HG03045 (cell line): ENCODE results near the gene ACBD6.

Source experiments
- ATAC-seq: cut with Tn5 transposase; IDR thresholded peaks from one replicate; pipeline ENCODE4 v1.9.1; 2021; ENCODE audit warnings: mild to moderate bottlenecking, moderate library complexity; ENCODE audit not compliant: unreplicated experiment

ACBD6 gene

DNA sequence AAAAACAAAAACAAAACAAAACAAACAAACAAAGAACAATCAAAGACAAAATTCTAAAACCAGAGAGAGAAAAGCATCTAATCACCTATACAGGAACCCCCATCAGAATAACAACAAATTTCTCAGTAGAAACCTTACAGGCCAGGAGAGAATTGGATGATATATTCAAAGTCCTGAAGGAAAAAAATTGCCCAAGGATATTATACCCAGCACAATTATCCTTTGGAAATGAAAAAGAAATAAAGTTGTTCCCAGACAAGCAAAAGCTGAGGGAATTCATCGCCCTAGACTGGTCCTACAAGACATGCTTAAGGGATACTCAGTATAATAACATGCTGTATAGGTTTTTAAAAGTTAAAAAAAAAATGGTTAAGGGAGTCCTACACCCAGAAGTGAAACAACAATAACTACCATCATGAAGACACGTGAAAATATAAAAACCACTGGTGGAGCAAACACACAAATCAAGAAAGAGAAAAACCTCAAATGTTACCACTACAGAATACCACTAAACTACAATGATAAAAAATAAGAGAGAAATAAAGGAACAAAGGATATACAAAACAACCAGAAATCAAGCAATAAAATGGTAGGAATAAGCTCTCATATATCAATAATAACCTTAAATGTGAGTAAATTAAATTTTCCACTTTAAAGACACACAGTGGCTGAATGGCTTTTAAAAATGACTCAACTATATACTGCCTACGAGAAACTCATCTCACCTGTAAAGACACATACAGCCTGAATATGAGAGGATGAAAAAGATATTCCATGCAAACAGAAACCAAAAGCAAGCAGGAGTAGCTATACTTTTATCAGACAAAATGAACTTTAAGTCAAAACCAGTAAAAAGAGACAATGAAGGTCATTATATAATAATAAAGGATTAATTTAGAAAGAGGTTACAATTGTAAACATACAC, 121.9 kb downstream of the ACBD6 start:
- no peak for ATAC-seq

DNA sequence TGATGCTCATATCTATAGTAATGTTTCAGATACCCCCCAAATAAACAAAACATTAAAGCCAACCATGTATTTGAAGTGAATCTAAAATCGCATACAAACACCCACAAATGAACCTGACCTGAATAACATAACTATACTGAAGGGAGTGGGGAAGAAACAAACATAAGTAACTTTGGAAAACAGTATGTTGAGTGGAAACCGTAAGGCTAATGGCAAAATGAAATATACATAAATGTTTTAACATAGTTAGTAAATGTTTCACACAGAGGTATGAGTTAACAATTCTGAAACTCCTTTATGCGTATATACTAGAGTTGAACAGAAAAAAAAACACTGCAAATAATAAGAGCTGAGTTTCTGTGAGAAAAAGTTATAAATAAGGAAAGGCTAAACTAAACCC, 125.6 kb downstream of the ACBD6 start:
- no peak for ATAC-seq

DNA sequence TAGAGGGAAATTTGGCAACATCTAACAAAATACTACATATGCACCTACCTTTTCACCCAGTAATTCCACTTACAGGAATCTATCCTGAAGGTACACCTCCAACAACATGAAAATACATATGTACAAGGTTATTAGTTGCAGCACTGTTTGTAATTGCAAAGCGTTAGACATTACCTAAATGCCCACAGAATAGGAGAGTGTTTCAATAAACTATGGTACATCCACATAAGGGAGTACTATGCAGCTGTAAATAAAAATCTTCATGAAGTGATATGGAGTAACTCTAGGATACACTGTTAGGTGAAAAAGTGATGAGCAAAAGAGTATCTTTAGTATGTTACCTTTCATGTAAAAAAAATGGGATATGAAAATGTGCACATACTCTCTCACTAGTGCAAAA, 126.1 kb downstream of the ACBD6 start:
- ATAC-seq: no peak

DNA sequence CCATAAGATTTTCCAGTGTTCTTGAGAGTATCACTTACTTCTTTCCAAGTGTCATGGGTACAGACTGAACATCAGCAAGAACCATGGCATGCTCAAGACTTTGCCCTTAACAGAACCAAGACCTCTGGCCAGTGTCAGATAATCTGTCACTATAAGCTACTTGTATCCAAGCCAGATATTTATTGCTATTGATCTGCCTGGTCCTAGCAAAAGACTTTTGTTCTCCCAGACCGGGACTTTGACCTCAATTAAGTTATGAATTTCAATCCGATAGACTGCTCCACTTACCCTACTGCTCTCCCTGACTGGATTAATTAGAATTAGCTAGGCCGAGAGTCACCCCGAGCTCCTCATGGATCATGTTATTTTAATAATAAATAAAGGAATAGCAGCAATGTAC, 129.6 kb downstream of the ACBD6 start:
- ATAC-seq: no peak

DNA sequence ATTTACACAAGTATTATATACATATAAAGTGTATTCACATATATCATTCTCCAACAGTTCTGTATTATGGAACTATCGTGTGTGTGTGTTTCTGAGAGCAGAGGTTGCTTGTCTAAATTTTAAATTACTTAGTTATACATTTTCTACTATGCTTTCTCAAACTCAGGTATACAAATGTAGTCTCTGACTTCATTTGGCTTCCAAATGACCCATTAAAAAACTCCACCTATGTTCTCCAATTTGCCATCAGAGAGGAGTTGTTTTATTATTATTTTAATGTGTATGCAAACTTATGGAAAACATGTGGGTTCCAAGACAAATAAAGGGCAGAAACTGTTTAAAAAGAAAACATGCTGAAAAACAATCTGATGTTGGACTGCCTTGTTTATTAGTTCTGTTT, 131.8 kb downstream of the ACBD6 start:
- ATAC-seq: no peak

DNA sequence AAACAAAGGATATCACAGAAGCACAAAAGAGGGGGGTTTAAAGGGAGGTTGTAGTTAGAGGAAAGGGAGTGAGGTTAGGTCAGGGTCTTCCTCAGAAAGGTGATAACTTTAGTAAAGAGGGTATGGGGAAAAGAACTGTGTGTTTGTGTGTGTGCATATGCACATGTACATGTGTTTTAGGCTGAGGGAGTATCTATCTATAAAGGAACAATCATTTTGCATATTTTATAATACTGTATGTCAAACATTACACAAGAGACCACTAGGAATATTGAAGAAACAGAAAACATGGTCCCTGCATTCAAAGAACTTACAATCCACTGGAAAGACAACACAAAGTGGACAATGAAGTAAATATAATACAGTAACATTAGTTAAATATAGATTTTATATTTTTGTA, 132.2 kb downstream of the ACBD6 start:
- no peak for ATAC-seq

DNA sequence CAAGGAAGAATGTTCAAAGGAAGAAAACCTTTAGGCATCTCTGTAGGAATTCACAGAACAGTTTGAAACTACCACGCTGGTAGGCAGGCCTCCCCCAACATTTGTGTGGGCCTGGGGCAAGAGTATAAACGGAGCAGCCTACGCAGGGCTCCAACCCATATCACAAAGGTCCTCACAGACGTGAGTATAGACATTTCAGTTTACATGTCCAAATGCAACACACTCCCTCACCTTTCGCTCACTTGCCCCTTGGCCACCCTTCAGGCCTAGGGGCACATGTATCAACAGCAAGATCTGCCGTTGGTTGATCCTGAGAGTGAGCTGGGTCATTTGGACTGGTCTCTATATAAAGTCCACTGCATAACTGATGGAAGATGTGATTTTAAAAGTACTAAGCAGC, 133.3 kb downstream of the ACBD6 start:
- no peak for ATAC-seq

DNA sequence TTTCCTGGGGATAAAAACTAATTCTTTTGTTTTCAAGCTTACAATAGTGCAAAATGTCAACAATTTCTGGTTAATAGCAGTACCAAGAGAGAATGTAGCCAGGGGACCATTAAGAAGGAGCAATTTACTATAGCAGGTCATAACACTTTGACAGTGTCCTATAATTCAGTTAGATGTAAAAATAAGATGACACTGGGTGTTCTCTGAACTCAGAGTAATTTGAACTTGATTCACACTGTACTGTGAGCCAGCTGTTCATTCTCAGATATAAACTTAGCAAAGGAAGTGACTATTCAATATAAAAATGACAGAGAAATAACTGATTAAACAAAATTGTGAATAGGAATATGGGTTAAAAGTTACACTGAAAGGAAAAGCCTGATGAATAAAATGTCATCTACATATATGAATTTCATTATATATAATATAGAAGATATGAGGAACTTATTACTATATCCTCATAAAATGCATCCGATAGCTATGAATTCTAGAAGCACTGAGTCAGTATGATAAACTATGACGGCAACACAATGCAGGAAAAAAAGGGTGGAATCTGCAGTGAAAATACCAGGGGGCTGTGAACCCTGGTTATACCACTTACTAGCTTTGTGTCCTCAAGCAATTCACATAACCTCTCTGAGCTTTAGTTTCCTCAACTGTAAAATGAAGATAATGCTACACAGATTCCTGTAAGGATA, 135.9 kb downstream of the ACBD6 start:
- ATAC-seq: no peak

DNA sequence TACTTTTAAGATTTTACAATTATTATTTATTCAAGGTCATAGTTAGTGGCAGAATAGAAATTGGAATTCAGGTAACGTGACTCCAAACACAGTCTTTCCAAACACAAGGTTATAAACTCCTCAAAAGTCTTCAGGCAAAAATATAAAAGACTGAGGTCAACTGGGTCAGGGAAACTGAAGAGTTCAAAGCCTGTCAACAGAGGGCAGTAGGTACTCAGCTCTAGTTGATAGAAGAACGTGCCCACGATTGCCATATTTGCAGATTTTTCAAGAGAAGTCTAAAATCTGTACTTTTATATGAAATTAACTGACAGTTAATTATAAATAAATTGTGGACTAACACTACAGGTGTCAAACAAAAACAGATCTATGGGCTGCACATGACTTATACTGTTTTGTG, 137.3 kb downstream of the ACBD6 start:
- ATAC-seq: no peak

DNA sequence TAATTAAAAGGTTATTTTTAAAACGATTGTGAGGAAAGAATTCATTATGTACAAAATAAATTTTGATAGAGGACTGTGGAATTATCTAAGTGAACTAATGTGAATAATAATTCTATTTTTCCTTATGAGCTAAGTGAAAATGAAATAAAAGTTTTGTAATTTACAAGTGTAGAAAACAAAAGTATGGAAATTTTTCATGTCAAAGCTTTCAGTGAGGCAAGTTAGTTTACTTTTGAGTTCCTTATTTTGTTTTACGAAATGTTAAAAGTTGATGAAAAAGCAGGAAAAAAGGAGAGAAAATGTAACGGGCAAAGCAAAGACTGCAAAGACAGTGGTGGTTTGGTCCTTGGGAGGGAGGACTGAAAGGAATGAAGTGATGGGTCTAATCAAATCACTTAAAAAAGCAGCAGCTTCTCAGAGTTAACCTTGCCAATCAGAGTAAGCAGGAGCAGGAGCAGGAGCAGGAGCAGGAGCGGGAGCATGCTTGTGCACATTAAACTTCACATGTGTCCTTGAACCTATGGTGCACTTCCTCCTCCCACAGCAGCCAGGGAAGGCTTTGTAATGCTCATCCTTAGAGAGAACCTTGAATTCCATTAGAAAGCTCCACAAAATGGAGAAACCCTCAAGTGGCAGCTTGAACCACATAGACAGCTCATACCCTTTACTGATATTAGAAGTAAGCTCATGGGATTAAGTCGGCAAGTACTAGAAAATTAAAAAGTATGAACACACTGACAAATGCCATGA, 139.0 kb downstream of the ACBD6 start:
- no peak for ATAC-seq

DNA sequence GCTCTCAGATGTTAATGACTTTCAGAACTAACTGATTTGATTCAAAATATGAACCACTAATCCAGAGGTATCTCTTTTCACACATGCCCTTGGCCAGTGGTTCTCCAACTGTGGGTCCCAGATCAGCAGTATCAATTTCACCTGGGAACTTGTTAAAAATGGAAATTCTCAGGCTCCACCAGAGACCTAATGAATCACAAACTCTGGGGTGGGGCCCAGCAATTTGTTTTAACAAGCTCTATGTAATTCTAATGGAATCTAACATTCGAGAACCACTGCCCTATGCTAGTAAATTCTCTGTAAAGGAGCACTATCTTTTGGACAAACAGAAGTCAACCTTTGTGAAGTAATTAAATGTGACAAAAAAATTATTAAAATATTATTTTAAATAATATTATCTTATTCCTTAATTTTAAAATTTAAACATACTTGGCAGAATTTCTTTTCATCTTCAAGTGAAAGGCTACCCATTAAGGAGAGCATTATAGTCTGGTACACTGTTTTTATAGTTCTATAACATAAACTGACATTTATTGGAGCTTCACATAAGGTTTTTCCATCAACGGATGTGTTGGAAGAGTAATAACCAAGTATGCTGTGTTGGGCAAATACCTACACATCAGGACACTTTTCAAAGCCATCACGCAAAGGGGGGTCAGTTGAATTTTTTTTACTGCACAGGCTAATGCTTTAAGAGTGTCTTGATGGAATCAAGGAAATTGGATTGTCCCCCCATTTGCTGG, 141.9 kb downstream of the ACBD6 start:
- no peak for ATAC-seq

DNA sequence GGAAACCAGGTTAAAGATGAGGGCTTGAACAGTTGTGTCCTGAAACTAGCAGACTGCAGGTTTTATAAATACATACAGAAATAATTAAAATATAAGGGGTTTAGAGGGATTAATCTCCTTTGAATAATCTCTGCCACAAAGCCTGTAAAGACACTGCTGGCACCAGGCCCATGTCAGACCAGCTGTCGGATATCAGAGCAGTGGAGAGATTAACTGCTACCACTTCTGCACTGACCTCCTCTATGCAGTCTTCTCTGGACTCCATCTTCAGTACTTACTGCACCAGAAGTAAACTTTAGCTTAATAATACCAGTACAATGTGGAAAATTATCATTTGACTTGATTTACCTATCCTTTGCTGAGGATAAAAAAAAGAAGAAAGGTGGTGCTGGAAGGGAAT, 143.7 kb downstream of the ACBD6 start:
- ATAC-seq: no peak

DNA sequence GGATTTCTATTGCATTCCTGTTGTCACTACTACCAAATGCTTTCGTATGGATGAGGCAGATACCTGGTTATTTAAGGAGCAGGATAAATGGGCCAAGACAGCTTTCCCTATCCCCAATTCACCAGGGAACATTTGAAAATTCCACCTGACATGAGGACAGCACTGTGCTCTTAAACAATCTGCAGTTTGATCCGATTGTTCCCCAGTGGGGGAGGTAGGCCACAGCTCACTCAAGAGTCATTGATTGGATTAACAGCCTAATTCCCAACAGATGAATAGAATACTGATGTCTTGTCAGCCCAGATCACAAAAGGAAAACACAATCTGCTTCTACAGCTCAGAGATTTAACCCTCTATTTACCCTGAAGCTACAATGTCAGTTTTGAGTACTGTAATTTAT, 148.4 kb downstream of the ACBD6 start:
- ATAC-seq: no peak

DNA sequence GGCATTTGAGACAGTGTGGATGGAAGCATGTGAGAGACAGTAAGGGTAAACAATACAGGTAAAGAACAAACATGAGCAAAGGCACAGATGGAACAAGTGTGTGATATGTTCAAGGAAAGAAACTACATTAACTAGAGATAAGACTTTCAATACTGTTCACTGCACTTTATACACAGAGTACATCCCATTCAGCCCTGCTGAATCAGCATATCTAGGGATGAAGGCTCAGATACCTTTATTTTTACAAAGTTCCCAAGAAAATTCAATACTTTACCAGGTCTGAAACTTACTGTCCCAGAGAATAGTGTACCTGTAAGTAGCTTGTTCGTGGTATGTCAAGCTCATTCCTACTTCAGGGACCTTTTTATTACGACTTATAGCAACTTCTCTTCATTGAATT, 149.8 kb downstream of the ACBD6 start:
- no peak for ATAC-seq

DNA sequence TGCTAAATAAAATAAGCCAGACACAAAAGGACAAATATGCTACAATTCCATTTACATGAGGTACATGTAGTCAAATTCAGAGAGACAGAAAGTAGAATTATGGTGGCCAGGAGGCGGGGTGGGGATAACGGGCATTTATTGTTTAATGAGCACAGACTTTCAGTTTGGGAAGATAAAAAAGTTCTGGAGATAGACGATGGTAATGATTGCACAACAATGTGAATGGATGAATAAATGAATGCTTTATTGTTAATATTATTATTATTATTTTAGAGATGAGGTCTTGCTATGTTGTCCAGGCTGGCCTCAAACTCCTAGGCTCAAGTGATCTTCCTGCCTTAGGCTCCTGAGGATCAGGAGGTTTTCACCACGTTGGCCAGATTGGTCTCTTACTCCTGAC, 150.4 kb downstream of the ACBD6 start:
- ATAC-seq: no peak

DNA sequence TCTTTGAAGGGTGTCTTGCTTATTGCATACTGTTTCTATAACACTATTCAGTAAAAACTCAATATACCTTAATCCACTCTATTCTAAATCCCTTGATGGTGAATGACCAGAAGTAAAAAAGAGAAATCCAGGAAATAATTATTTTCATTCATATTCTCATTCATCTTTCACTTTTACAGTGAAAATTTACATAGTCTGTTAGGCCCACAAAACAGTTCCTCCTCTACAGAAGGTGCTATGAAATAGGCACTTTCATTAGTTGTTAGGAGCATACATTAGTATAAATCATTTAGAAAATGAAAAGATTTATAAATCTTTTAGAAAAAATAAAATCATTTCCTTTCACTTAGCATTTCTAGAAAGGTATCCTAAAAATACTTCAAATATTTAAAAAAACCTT, 157.2 kb downstream of the ACBD6 start:
- ATAC-seq: no peak

DNA sequence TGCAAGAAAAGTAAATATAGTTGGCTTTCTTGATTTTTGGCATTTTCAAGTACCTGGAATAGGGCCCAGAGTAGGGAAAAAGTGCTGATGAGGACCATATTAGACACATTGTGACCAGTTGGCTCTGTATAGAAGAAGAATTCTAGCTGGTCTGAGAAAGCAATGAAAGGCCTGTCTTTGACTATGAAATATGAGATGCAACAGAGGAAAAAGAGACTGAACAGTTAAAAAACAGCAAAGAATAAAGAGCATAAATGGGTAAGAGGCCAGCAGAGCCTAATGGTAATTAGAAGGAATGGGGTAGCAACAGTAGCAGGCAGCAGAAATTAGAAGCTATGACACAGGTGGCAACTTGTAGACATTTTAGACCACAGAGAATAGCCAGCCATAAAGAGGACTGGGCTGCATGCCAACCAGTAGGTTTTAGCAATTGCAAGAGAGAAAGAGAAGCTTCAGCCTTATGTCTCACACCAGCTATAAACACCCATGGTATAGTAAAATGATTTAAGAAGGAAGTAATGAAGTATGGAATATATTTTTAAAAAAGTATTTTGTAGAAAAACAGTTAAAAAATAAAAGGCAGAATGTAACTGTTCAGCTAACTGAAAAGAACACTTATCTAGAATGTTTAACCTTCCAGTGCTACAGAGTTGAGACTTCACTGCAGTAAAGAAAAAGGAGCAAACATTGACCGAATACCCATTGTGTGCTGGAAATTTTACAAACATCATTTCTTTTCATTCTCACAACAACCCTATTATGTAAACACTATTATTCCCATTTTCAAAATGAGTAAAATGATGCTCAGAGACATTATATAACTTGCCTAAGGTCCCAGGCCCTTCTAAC, 158.2 kb downstream of the ACBD6 start:
- no peak for ATAC-seq

DNA sequence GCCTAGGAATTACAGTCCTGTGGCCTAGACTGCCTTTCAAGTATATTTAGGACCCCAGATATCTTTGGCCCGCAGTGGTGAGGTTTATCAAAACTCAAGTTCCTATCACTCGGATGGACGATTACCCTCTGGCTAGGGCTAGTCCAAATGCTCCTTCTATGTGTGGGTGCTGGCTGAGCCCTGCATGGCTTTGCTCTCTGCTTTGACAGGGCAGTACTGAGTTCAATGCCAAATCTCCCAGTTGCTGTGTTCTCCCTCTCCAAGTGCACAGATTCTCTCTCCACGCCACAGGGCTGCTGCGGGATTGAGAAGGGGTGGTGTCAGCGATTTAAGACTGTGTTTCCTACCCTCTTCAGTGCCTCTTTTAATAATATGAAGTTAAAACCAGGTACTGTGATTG, 175.3 kb downstream of the ACBD6 start:
- no peak for ATAC-seq

DNA sequence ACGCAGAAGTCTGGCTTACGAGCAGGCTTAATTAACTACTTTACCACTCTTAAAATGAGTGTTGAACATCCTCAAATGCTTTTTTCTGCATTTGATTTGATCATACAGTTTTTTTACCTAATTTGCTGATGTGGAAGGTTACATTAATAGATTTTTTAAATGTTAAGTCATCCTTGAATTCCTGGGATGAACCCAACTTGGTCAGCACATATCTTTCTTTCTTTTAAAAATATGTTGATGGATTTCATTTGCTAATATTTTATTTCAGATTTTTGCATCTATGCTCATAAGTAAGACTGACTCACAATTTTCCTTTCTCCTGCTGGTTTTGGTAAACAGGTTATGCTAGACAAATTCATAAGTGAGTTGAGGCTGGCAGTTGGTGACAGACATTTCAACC, 189.5 kb downstream of the ACBD6 start:
- ATAC-seq: no peak
